AG04450 (cell line): Measurements from ENCODE around the gene MSH2. TPM values are rescaled to one million over a fixed set of nuclear protein-coding genes. Genes with fewer than 3 reads are reported as not detected.

Source experiments
- CTCF ChIA-PET: fragments of 300-600, 350-600 bp; formaldehyde crosslinking; extraction: SDS; loops from one replicate; lab custom pipeline; 2022; ENCODE audit warnings: antibody characterized with exemption, inconsistent platforms; lab: Charles Lee
- POLR2A ChIA-PET: fragments of 350-600 bp; formaldehyde crosslinking; extraction: SDS; loops from one replicate; lab custom pipeline; 2021; ENCODE audit warnings: antibody characterized with exemption, inconsistent platforms; lab: Yijun Ruan, JAX
- DNase-seq: peaks from one replicate; pipeline ENCODE4 v3.0.0-alpha.2; 2011; ENCODE audit warnings: low read depth, low spot score
- H3K27ac ChIP-seq: one replicate; pipeline ENCODE4 v1.5.1; 2012; ENCODE audit warnings: low read depth, low read length, control low read depth
- H3K27me3 ChIP-seq: one replicate; pipeline ENCODE4 v1.6.0; 2012; ENCODE audit warnings: low read length; ENCODE audit not compliant: control insufficient read depth, insufficient read depth
- H3K4me3 ChIP-seq: 2 replicates; pipeline ENCODE4 v1.5.1; 2011; ENCODE audit warnings: mild to moderate bottlenecking, low read depth, low read length, control low read depth
- H3K9me3 ChIP-seq: 2 replicates; pipeline ENCODE4 v1.5.1; 2012; ENCODE audit warnings: low read length; ENCODE audit not compliant: control insufficient read depth, insufficient read depth
- polyA plus RNA-seq: library from polyadenylated mRNA; depleted of rRNA; stranded (reverse); fragments of >200 nt; gene quantifications from 2 replicates; pipeline ENCODE4 v1.2.3, GENCODE V29; 2011
- TF ChIP-seq, protein P1 (sequence below): IDR thresholded peaks from 2 replicates; pipeline ENCODE4 v1.5.1; 2011; ENCODE audit warnings: low read depth, low read length, control low read depth, inconsistent platforms

MSH2 gene
- polyA plus RNA-seq, 1 experiment = 18.4 TPM

GRCh38 chr2:47389692-47390091 is 13.3 kb upstream of the MSH2 start:
- ChIA-PET POLR2A (no interaction called here), CTCF (interaction anchor here (0.6 to 1.0 kb wide), 4 partner anchors 8 to 62 kb away, joined by 3 to 8 read pairs (median 4); no protein-coding TSS in a partner anchor)
- TF ChIP-seq, protein P1, sequence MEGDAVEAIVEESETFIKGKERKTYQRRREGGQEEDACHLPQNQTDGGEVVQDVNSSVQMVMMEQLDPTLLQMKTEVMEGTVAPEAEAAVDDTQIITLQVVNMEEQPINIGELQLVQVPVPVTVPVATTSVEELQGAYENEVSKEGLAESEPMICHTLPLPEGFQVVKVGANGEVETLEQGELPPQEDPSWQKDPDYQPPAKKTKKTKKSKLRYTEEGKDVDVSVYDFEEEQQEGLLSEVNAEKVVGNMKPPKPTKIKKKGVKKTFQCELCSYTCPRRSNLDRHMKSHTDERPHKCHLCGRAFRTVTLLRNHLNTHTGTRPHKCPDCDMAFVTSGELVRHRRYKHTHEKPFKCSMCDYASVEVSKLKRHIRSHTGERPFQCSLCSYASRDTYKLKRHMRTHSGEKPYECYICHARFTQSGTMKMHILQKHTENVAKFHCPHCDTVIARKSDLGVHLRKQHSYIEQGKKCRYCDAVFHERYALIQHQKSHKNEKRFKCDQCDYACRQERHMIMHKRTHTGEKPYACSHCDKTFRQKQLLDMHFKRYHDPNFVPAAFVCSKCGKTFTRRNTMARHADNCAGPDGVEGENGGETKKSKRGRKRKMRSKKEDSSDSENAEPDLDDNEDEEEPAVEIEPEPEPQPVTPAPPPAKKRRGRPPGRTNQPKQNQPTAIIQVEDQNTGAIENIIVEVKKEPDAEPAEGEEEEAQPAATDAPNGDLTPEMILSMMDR = no peak
- no peak for DNase-seq
- Histone ChIP-seq H3K27ac (no peak overlapping the region), H3K27me3 (no peaks in the 10 kb centered on the region), H3K4me3 (no peak overlapping the region), H3K9me3 (no peaks in the 10 kb centered on the region)

- H3K4me3 ChIP-seq = peak overlapping the region; percentile 80
- ChIA-PET POLR2A (interaction anchor here (0.5 kb wide), 1 partner anchor 232 kb away, joined by 5 read pairs; no protein-coding TSS in a partner anchor), CTCF (interaction anchor here (1.0 to 2.5 kb wide), 4 partner anchors 14 to 366 kb away, joined by 3 to 13 read pairs (median 8); no protein-coding TSS in a partner anchor)
- no peak for DNase-seq
- TF ChIP-seq, protein P1 = no peak
- H3K9me3 ChIP-seq = no peaks in the 10 kb centered on the region; the same call in 1 of the 2 replicates
- peak overlapping the region; percentile 47 for H3K27ac ChIP-seq
- no peaks in the 10 kb centered on the region for H3K27me3 ChIP-seq
Observed at GRCh38 chr2:47401789-47402554, 984 bp upstream of the MSH2 start.

- TF ChIP-seq, protein P1 = no peak
- Histone ChIP-seq H3K27ac (peak overlapping the region; percentile 47), H3K4me3 (peak overlapping the region; percentile 80), H3K27me3 (no peaks in the 10 kb centered on the region), H3K9me3 (no peaks in the 10 kb centered on the region; the same call in 1 of the 2 replicates)
- ChIA-PET CTCF (interaction anchor here (0.7 to 2.5 kb wide), 4 partner anchors 14 to 365 kb away, joined by 3 to 13 read pairs (median 8); no protein-coding TSS in a partner anchor), POLR2A (interaction anchor here (0.5 to 1.0 kb wide), 4 partner anchors 11 to 380 kb away, joined by 4 to 6 read pairs (median 5); partner anchors contain the start of gene MSH6)
- no peak for DNase-seq
Observed at GRCh38 chr2:47402555-47402804, 476 bp upstream of the MSH2 start.

DNA sequence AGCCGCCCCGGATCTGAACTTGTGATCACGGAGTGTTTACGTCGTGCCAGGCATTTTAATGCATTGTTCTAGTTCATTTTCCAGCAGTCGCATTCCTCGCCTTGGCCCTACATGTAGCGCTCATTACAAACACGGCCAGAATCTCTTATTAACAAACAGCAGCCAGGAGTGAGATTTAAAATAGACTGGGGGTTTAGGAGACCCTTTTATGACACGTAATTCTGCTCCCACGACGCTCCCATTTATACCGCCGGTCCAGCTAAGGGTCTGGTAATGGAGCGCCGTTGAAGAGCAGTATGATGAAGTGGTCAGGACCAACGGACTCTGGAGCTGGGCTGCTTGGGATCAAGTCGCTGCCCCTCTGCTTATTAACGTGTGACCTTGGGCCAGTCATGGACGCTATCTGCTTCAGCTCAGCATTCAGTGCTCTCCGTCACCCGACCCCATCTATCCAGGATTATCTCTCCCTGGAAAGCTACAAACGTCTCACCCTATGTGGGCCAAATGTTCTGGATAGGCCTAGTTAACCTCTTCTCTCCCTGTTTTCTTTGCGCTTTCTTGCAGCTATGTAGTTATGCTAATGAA is 745 bp downstream of the MSH2 start:
- ChIA-PET POLR2A (interaction anchor here (0.7 to 1.0 kb wide), 2 partner anchors 379 kb away, joined by 3 to 5 read pairs; partner anchors contain the start of gene MSH6), CTCF (interaction anchor here (0.6 to 2.5 kb wide), 5 partner anchors 15 to 145 kb away, joined by 3 to 13 read pairs (median 3); no protein-coding TSS in a partner anchor)
- Histone ChIP-seq H3K27ac (peak overlapping the region; percentile 65), H3K4me3 (peak overlapping the region; percentile 80), H3K27me3 (no peaks in the 10 kb centered on the region), H3K9me3 (no peaks in the 10 kb centered on the region; the same call in 1 of the 2 replicates)
- no peak for DNase-seq
- TF ChIP-seq, protein P1 = no peak
